Ovary (tissue), 9 donors: ENCODE measurements around the gene GOSR2. TPM values are rescaled to one million over a fixed set of nuclear protein-coding genes. Genes with fewer than 3 reads are reported as not detected.

Source experiments
- DNase-seq, 5 donors: peaks; one replicate each; pipeline ENCODE4 v3.0.0-alpha.2; 2019 to 2020
- H3K27ac ChIP-seq, 2 donors: fragments of 200-600 bp; one replicate each; pipeline versions ENCODE4 v1.5.1 to v1.8.0; 2019 to 2022
- H3K27me3 ChIP-seq: fragments of 200-600 bp; one replicate; pipeline ENCODE4 v1.8.0; 2022
- H3K36me3 ChIP-seq: fragments of 200-600 bp; sonication (generic); one replicate; pipeline ENCODE4 v1.5.1; 2019
- H3K4me1 ChIP-seq: one replicate; pipeline ENCODE4 v1.8.1; 2013; ENCODE audit warnings: mild to moderate bottlenecking, moderate library complexity; ENCODE audit not compliant: insufficient read depth
- H3K4me3 ChIP-seq: fragments of 200-600 bp; sonication (generic); one replicate; pipeline ENCODE4 v1.5.1; 2017
- H3K9me3 ChIP-seq, 2 donors: fragments of 200-600 bp in 1 of 2; sonication (generic) in 1 of 2; one replicate each; pipeline versions ENCODE4 v1.5.1 to v1.8.1; 2013 to 2019; ENCODE audit warnings: mild to moderate bottlenecking in 1 of 2, moderate library complexity in 1 of 2
- CTCF ChIP-seq, 3 donors: fragments of 450-650 bp in 2 of 3; fragments of 200-600 bp in 1 of 3; IDR thresholded peaks; one replicate each; pipeline versions ENCODE4 v1.5.1 to v1.8.0; 2016 to 2022; ENCODE audit warnings: antibody characterized with exemption in 3 of 3, mild to moderate bottlenecking in 1 of 3
- EP300 ChIP-seq: sonication (generic); formaldehyde crosslinking; IDR thresholded peaks from one replicate; pipeline ENCODE4 v1.6.1; 2017; ENCODE audit warnings: antibody characterized with exemption
- POLR2A ChIP-seq: fragments of 450-650 bp; IDR thresholded peaks from one replicate; pipeline ENCODE4 v1.6.1; 2017; ENCODE audit warnings: antibody characterized with exemption, mild to moderate bottlenecking, moderate library complexity
- WGBS, 3 donors: extraction: QIAGEN DNeasy Blood & Tissue Kit in 1 of 3; methylation state at CpG; one replicate each; pipeline versions ENCODE4 v1.1.5 to v1.1.7; 2013 to 2017; 5-methylcytosine and 5-hydroxymethylcytosine counted together
- intact Hi-C, 4 donors: fragments of 100-400 bp; cut with DNase I; formaldehyde crosslinking; loops; one replicate each; pipeline versions ENCODE4 v1.11.0 to v1.15.1; 2022 to 2023
- polyA plus RNA-seq, 2 donors: library from polyadenylated mRNA; stranded (reverse); fragments of 200-250 nt in 1 of 2; fragments of 350-450 nt in 1 of 2; fragmentation: Illumina TruSeq in 1 of 2; extraction: RNeasy Lipid Tissue Mini Kit (QIAGEN cat#74804) in 1 of 2; gene quantifications; one replicate each; pipeline ENCODE4 v1.2.3, GENCODE V29; 2013 to 2014
- total RNA-seq, 7 donors: library from RNA; depleted of rRNA in 2 of 7; stranded (reverse); fragments of >200 nt in 2 of 7; fragmentation: NEBNext Ultra II Directional in 3 of 7; extraction: Animal tissue kit (Norgen Biotek cat#: 25700) in 3 of 7; gene quantifications; one replicate each; pipeline versions ENCODE4 v1.1.0 to v1.2.4, GENCODE V29; 2016 to 2023
- donor health status: DM: no; HTN: no; CAD: no; lungs with moderate emphysema.
- donor health status: DM: no; HTN: no; CAD: no.
- donor health status: Bipolar disorder and iron deficiency.
- donor health status: DM: yes; HTN: yes; CAD: no.
- donor health status: DM: no; HTN: no; CAD: no.
- donor health status: DM: yes; HTN: yes; CAD: no.

The GOSR2 gene
- total and polyA plus RNA-seq, 9 donors = 24.2 to 79.3 (median 53.1) TPM

DNA sequence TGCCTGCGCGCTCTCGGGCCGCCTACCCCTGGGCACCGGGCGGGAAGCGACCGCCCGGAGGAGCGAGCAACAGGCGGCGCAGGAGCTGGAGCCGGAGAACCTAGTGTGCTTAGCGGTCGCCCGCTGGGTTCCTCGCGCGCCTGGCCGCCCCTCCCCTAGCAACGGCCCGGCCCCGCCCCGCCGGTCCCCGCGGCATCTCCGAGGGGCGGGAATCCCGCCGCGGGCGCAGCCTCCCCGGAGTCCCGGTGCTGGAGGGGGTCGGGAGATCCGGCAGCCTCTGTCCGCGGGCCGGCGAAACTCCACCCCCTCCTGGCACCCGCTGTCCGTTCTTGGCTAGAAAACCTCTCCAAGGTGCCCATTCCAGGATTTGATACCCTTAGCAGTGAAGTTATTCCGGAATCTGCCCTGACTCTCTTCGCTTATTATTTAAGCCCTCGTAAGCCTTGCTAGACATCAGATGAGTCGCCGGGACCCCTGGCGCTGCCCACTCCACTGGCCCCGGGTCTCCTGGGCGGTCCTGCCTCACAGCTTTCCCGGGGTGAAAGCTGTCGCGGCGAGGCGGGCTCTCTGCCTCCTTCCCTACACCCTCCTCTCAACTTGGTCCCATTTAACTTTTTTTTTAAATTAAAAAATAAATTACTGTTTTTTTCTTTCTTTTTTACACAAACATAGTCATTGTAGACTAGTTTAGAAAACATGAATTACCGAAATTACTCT lies 56.3 kb downstream of the GOSR2 start, which contains the start of gene RPRML:
RPRML (minus strand) TSS at position 107 of the 717 bp plus-strand sequence. CDS start 246 bp downstream, outside the sequence.
- Histone ChIP-seq H3K4me3 (peak within 1 kb of the TSS; percentile 45), H3K9me3 (no peaks in the 10 kb centered on the region), H3K27ac (no peak within 1 kb of the TSS), H3K36me3 (no peaks in the 10 kb centered on the region), H3K27me3 (no peaks in the 10 kb centered on the region), H3K4me1 (peaks cover 2% of the 10 kb centered on the region)
- 0 to 1% (median 1%) methylated on average over 39 to 57 of the region's 57 CpGs for WGBS, 3 donors
- no peak for TF ChIP-seq EP300
- TF ChIP-seq POLR2A = no peak
- TF ChIP-seq CTCF (IDR thresholded peaks at IDR 0.05) = no peak
- DNase-seq = peak in 4 of 5 donors; percentile 10 to 56 (median 38)
- intact Hi-C loops = no loop called here

GRCh38 chr17:46982577-46982976 lies 59.6 kb downstream of the GOSR2 start:
- WGBS, 3 donors = 88 to 93% (median 91%) methylated on average over 6 of the region's 6 CpGs
- no peak for DNase-seq
- no peak for TF ChIP-seq CTCF (IDR thresholded peaks at IDR 0.05)
- TF ChIP-seq POLR2A = no peak
- no peak for TF ChIP-seq EP300
- Histone ChIP-seq H3K27me3 (no peaks in the 10 kb centered on the region), H3K4me1 (peaks cover 2% of the 10 kb centered on the region), H3K36me3 (no peaks in the 10 kb centered on the region), H3K9me3 (no peaks in the 10 kb centered on the region), H3K27ac (no peak overlapping the region), H3K4me3 (no peak overlapping the region)
- intact Hi-C loops = no loop called here

- no peak overlapping the region for H3K27ac ChIP-seq
- intact Hi-C loops = no loop called here
Measured at GRCh38 chr17:46983782-46984181, 60.8 kb downstream of the GOSR2 start.

DNA sequence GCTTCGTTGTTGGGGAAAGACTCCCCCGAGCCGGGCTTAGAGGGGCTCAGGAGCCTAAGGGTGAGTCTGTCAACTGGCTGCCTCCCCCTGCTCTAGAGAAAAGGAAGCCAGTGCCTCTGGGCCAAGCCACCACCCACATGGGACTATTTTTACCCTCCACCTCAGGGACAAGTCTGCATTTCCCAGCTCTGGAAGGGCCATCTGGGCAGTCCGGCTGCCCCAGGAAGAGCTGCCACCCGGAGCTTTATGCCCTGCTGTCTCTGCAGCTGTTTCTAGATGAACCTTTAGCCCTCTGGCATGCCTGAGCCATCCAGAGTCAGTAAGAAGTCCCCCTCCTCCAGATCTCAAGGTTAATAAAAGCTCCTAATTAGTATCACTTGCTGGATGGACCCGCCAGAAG lies 61.4 kb downstream of the GOSR2 start:
- Histone ChIP-seq H3K27me3 (no peaks in the 10 kb centered on the region), H3K27ac (no peak overlapping the region), H3K4me1 (peaks cover 2% of the 10 kb centered on the region), H3K9me3 (no peaks in the 10 kb centered on the region), H3K4me3 (no peak overlapping the region), H3K36me3 (no peaks in the 10 kb centered on the region)
- DNase-seq = no peak
- TF ChIP-seq POLR2A (no peak), EP300 (no peak), CTCF (IDR thresholded peaks at IDR 0.05) (no peak)
- intact Hi-C loops = no loop called here
- 26 to 55% (median 37%) methylated on average over 6 of the region's 6 CpGs for WGBS, 3 donors

More at GRCh38 chr17:46983782-46984181, 60.8 kb downstream of the GOSR2 start:
- Histone ChIP-seq H3K9me3 (no peaks in the 10 kb centered on the region), H3K4me1 (peaks cover 2% of the 10 kb centered on the region), H3K36me3 (no peaks in the 10 kb centered on the region), H3K27me3 (no peaks in the 10 kb centered on the region), H3K4me3 (no peak overlapping the region)
- DNase-seq = no peak
- 61 to 90% (median 62%) methylated on average over 6 of the region's 6 CpGs for WGBS, 3 donors
- TF ChIP-seq POLR2A (no peak), CTCF (IDR thresholded peaks at IDR 0.05) (no peak), EP300 (no peak)
